Astrocyte of the cerebellum (primary cell): ENCODE data around the gene CASP10.
"Not testable (repeated sequence)": the region's sequence is repeated elsewhere in the genome, so short reads cannot be mapped to it uniquely, and the experiment has no call there.

Experiments used
- DNase-seq: peaks from one replicate; pipeline ENCODE4 v3.0.0-alpha.2; 2011; ENCODE audit warnings: low read depth
- H3K4me3 ChIP-seq: 2 replicates; pipeline ENCODE4 v1.5.1; 2011; ENCODE audit warnings: mild to moderate bottlenecking, low read depth, low read length, moderate library complexity
- CTCF ChIP-seq: IDR thresholded peaks from 2 replicates; pipeline ENCODE4 v1.5.1; 2012; ENCODE audit warnings: low read length, low read depth, moderate library complexity, mild to moderate bottlenecking; ENCODE audit errors: missing control alignments
- in situ Hi-C: cut with HindIII; loops from 2 replicates; pipeline ENCODE4 v1.10.0; 2017; ENCODE audit warnings: low sequenced_read_pairs

Gene CASP10

GRCh38 chr2:201174687-201175086 is 8.3 kb upstream of the CASP10 start:
- no peak for DNase-seq
- in situ Hi-C loops: no loop called here
- H3K4me3 ChIP-seq: no peak overlapping the region
- no peak for TF ChIP-seq CTCF

GRCh38 chr2:201176081-201176481 is 6.9 kb upstream of the CASP10 start:
- in situ Hi-C loops: no loop called here
- no peak for TF ChIP-seq CTCF
- no peak for DNase-seq
- no peak overlapping the region for H3K4me3 ChIP-seq

- no peak overlapping the region for H3K4me3 ChIP-seq
- in situ Hi-C loops: loop anchor here (10.0 kb wide), 1 partner anchor 275 kb away; no protein-coding TSS in a partner anchor
- no peak for TF ChIP-seq CTCF
- no peak for DNase-seq
These were observed 2.9 kb upstream of the CASP10 start for GRCh38 chr2:201180010-201180409.

GRCh38 chr2:201183365-201183727 is 405 bp downstream of the CASP10 start:
- no peak for DNase-seq
- in situ Hi-C loops: loop anchor here (10.0 kb wide), 1 partner anchor 279 kb away; no protein-coding TSS in a partner anchor
- no peak for TF ChIP-seq CTCF
- H3K4me3 ChIP-seq: no peak overlapping the region

- in situ Hi-C loops: loop anchor here (10.0 kb wide), 1 partner anchor 279 kb away; no protein-coding TSS in a partner anchor
- not testable (repeated sequence) for DNase-seq, H3K4me3 ChIP-seq
These were observed 894 bp downstream of the CASP10 start for GRCh38 chr2:201183835-201184234.

GRCh38 chr2:201184248-201184647 is 1.3 kb downstream of the CASP10 start:
- DNase-seq, H3K4me3 ChIP-seq: not testable (repeated sequence)
- in situ Hi-C loops: loop anchor here (10.0 kb wide), 1 partner anchor 279 kb away; no protein-coding TSS in a partner anchor

GRCh38 chr2:201185863-201186262 is 2.9 kb downstream of the CASP10 start:
- H3K4me3 ChIP-seq: no peak overlapping the region
- TF ChIP-seq CTCF: no peak
- in situ Hi-C loops: loop anchor here (10.0 kb wide), 1 partner anchor 281 kb away; no protein-coding TSS in a partner anchor
- no peak for DNase-seq

GRCh38 chr2:201186982-201187381 is 4.0 kb downstream of the CASP10 start:
- no peak for TF ChIP-seq CTCF
- DNase-seq: no peak
- no peak overlapping the region for H3K4me3 ChIP-seq
- in situ Hi-C loops: loop anchor here (10.0 kb wide), 1 partner anchor 282 kb away; no protein-coding TSS in a partner anchor
